Activated CD8-positive, alpha-beta memory T cell treated with anti-CD3 and anti-CD28 coated beads, Interleukin-2, amount 50 U/mL, for 24 hours (primary cell): Measurements from ENCODE around the gene KCNJ2.

Experiments
- DNase-seq: peaks from one replicate; pipeline ENCODE4 v3.0.0-alpha.2; 2020; ENCODE audit errors: extremely low read depth

The KCNJ2 gene

DNA sequence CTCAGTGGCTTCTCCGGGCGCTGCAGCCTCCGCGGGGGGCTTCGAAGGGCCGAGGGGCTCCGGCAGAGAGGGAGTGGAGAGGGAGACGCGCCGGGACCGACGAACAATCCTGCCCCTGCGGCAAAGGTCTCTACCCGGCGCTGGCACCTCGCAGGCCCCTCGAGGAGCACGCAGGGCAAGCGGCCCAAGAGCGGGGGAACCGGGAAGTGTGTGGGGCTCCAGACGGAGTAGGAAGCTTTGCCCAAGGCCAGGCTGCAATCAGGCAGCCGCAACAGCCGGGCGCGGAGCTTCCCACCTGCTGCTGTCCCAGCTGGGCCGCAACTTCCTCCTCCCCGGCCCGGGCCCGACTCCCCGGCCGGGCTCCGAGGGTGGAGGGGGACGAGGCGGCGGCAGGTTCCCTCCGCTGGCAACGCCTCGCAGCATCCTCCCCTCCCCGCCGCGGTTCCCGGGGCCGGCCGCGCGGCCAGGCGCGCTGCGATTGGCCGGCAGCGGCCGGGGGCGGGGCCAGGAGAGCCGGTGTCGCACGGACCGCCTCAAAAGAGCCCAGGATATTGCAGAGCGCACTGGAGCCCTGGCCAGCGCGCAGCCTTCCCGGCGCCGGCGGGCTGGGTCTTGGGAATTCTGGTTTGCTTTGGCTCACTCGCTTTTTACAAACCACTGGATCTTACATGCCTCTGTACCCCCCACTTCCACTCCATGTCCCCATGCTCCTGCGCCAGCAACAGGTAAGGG is at the start of gene KCNJ2:
TSS of gene KCNJ2 (plus strand) at position 556 of the 732 bp plus-strand sequence. CDS start 5,508 bp downstream, outside the sequence.
- no peak for DNase-seq

DNA sequence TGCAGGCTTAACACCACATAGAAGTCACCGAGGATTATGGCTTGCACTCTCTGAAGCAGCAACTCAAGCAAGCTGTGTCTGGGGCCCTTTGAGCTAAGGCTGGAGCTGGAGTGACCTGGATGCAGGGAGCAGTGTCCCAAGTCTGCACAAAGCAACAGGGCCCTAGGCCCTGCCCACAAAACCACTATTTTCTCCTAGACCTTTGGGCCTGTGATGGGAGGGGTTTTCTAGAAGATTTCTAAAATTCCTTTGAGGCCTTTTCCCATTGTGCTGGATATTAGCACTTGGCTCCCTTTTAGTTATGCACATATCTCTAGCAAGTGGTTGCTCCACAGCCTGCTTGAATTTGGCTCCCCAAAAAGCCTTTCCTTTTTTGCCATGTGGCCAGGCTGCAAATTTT is 49.8 kb upstream of the KCNJ2 start:
- DNase-seq, result no peak

DNA sequence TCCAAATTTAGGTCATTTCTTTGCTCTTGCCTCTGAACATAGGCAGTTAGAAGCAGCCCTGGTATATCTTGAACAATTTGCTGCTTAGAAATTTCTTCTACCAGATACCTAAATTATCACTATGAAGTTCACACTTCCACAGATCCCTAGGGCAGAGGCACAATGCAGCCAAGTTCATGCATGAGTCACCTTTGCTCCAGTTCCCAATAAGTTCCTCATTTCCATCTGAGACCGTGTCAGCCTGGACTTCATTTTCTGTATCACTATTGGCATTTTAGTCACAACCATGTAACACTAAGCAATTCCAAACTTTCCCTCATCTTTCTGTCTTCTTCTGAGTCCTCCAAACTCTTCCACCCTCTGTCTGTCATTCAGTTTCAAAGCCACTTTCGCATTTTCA is 49.3 kb upstream of the KCNJ2 start:
- no peak for DNase-seq

DNA sequence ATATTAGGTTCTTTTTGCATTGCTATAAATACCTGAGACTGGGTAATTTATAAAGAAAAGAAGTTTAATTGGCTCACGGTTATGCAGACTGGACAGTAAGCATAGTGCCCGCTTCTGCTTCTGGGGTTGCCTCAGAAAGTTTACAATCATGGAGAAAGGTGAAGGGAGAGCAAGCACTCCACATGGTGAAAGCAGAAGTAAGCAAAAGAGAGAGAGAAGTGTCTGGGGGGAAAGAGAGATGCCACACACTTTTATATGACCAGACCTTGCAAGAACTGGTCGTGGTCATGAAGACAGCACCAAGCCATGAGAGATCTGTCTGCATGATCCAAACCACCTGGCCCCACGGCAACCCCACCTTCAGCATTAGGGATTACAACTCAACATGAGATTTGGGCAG is 48.9 kb upstream of the KCNJ2 start:
- DNase-seq, result no peak

DNA sequence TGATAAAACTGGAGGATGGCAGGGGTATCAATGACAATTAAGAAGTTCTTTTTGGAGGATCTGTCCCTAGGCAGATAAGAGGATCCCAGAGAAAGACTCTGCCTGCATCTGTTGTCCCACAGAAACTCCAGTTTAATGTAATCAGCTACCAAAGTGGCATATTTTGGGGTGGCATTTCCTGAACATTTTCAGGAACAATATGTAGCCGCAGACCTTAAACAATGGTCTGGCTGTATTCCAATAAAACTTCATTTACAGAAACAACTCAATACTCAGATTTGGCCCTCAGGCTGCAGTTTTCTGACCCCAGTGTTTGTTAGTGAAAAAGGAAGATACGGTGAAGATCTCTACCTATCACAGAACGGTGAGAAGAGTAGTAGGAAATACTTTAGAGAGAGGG is 48.2 kb upstream of the KCNJ2 start:
- DNase-seq, result no peak

DNA sequence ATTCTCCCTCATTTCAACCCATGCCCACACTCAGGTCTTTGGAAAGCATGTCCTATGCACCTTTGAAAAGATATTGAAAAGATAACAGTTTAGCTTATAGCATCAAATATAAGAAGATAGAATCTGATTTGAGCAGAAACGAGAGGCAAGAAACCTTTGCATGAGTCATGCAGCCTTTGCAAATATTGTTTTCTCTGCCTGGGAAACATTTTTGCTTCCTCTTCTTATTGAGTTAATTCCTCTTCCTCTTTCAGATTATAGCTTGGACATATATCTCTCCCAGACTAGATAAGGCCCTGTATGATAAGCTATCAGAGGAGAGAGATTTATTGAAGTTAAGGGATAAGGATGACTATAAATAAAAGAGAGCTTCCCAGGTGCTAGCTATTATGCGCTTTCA is 46.1 kb upstream of the KCNJ2 start:
- DNase-seq, result no peak

DNA sequence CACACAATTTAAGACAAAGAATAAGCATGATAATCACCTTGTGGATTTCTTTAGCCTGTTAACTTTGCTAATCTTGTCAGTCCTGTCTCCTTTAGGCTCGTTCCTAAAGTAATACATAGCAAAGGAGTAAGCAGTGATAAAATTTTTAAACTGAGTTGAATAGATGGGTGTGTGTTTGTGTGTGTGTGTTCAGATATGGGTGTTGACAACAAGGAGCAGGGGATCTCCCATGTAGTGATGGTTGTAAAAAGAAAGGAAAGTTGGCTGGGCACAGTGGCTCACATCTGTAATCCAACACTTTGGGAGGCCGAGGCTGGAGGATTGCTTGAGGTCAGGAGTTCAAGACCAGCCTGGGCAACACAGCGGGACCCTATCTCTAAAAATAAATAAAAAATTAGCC is 44.6 kb upstream of the KCNJ2 start:
- no peak for DNase-seq

DNA sequence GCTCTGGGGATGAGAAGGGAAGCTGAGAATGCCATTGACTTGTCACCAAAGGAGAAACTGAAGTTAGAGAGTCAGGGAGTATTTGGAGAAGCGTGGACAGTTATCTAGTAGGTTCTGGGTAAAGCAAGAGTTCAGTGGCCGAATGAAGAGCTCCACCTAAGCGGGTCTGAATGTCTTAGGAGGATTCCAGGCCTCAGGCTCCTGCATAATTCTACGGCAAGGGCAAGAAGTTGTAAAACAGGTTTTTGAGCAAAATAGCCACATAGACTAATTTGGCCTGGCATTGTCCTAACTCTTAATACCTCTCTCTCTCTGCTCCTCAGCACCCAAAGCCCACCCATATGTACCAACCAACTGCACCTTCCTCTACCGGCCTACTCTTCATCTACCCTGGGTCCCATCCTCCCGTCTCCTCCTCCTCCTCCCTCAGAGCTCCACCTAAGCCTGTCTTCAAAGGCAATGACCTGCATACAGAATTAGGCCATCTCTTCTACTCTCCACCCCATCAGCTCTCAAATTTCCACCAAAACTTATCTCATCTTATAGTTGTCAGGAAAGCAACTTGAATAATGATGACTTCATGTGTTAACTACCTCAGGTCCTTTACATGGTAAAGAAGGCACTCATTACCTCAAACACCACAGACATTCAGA is 42.0 kb upstream of the KCNJ2 start:
- no peak for DNase-seq

DNA sequence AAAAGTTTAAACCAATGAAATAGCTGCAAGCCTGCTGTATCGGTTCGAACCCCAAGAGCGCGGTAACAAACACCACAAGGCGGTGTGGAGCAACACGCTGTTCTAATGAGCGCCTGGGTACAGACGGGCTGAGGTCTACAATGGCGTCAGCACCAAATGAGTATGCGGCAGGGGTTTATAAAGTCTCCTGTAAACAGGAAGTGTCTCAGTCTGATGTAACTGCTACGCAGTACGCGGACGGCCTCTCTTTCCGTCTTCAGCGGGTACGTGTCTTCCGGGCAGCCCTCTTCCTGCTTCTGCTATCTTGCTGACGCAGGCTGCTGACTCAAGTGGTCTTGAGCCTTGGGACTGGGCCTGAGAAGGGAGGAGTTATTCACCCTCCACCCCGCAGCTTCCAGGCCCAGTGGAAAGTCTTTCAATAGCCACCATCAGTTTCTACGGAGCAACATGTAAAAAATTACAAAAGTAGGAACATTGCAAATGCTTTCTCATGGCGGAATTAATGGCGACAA is 40.5 kb upstream of the KCNJ2 start:
- no peak for DNase-seq

DNA sequence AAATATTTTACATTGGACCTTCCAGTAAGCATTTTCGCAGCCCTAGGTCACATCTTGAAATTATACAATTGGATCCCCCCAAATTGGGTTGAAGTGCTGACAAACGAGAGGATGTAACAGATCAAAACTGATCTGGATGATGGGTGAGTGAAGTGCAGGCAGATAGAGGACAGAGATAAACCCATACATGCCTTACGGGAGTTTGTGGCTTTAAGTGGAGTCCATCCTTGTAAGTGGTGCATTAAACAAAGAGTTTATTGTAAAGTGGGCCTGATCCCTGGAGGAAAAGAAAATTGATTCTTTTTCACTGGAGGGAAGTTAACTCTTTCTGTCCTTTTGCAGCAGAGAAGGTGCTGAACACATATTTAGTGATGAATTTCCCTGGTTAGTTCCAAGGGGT is 39.0 kb upstream of the KCNJ2 start:
- DNase-seq, result no peak

DNA sequence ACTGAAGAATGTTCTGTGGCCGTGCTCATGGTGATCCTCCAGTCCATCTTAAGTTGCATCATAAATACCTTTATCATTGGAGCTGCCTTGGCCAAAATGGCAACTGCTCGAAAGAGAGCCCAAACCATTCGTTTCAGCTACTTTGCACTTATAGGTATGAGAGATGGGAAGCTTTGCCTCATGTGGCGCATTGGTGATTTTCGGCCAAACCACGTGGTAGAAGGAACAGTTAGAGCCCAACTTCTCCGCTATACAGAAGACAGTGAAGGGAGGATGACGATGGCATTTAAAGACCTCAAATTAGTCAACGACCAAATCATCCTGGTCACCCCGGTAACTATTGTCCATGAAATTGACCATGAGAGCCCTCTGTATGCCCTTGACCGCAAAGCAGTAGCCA is 36.8 kb upstream of the KCNJ2 start:
- no peak for DNase-seq

DNA sequence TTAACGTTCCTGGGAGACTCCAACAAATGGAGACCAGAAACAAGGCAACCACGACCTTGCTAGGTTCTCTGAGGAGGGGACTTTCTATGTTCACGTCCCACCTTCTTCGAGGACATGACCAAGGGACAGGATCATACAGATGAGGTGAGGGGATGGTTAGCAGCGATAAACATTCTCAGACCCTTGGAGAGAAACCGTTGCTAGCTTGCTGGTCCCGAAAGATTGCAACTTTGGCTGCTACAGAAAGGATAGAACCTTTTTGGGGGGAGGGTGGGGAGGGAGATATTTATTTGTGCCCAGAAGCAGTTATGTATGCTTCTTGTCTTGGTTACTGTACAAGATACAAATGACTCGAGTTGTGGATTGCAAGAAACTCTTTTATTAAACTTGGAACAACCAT is 35.3 kb upstream of the KCNJ2 start:
- no peak for DNase-seq

DNA sequence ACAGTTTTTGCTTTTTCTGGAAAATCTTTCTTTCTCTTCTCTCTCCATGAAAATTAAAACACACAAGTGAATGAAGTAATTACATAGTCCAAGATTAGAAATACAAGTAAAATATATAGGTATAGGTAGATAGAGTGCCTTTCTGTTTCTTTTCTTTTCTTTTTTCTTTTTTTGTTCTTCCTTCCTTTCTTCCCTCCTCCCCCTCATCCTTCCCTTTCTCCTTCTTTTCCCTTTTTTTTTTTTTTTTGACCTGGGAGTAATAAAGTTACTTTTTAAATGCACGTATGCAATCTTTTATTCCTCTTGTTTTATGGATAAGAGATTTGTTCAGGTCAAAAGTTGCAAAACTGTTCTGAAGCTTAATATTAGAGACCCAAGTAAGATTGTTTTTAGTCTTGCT is 34.6 kb upstream of the KCNJ2 start:
- no peak for DNase-seq

DNA sequence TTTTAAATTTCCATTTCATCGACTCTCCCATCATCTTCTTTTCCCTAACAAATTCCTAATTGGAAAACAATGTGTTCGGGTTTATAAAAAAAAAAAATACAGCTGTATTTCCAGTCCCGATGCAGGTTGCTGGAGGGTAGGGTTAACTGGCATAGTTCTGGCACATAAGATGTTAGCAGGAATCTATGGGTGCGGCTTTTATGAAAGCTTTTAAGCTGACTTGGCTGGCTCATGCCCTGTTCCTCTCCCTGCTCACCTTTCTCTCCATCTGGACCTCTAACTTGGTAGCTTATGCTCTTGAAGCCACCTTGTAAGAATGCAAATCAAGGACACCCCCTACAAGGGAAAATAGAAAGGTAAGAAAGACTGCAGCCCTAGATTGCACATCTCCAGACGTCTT is 33.2 kb upstream of the KCNJ2 start:
- no peak for DNase-seq

DNA sequence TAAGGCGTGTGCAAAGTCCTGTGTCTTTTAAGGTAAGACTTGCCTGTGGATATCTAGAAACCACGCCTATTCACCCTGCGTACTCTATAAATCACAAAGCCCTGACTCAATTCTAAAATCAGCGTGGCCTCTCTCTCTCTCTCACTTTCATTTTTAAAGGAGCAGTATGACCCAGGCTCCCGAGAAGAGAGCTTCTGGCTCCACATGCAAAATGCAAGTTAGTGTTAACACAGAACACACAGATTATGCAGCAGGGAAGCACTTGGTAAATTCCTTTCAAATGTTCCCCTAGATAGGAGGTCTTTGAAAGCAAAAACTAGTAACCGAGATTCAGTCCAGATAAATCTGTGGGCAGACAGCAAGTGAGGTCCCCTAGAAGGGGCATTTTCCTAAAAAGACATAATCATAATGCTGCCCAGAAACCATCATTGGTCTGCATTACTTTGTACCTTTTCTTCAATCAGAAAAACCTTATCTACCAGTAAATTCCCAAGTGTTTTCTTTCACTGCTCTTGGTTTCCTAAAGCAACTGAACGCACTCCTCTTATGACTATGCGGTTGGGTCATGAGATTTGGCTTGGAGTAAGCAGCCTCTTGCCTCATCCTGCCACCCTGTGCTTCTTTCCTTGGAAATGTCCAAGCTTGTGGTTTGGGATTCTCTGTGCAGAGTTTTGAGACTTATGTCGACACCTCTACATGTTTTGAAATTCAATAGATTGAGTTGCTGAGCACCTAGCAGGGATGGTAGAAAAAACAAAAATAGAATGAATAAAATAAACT is 31.7 kb upstream of the KCNJ2 start:
- no peak for DNase-seq

DNA sequence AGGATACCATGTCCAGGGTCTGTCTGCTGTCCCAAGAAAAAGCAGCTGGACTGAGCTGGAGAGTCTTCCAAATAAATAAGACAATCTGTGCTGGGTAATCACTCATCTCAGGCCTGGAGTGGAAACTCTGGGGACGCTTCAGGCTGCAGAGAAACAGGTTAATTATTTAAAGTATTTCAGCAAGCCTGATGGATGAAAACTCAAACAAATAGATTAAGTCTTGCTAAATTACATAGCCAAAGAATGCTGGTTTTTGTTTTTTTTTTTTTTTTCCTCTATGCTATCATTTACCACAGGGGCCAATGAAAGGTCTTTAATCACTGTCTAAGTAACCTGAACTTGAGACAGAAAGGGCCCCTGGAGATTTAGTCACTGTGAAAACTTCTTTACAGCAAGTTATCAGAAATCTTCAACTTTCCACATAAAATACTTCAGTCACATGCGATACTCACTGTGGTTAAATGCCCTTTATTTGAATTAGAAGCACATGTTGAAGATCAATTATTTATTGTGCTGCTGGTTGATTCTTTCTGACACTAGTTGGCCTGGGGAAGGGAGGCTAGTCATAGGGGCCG is 31.0 kb upstream of the KCNJ2 start:
- DNase-seq, result no peak

DNA sequence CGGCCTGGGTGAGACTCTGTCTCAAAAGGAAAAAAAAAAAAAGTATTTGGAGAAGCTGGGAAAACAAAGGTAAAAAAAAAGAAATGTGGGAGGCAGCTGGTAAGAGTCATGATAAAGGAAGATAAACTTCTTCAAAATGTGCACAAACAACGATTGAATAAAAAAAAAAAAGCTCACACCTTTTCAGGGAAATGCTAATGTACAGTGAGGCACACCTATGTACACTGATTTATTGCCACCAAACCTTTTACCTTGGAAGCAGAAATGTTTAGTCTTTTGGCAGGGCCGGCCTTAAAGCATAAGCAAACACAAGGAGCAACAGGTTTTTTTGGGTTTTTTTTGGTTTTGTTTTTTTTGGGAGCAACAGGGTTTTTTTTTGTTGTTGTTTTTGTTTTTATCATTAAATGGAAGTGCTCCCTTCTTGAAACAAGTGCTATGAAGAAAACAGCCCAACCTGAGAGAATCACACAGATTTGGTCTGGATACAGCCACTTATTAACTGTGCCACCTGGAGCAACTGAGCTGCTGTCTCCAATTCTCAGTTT is 29.8 kb upstream of the KCNJ2 start:
- DNase-seq, result no peak

DNA sequence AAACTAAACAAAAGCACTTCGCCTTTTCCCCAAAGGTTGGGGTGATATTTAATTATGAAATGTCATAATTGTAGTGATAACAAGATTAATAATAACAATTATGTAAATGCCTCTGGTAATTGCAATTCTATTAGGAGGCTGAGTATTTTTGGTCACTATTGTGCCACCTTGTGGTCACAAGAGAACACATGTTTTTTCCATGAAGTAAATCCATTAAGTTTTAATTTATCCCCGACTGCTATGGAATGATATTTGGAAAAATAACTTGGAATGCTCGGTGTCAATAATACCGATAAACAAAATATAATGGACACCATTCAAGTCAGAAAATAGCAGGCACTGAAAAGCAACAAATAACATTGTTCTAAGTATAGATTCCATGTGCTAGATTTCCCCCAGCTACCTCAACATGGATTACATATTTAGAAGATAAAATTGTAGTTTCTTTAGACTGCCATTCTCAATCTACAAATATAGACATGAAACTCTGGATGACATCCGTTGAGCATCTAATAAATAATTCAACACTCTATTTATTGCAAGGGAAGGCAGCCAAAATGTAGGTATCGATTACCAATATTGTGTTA is 25.0 kb upstream of the KCNJ2 start:
- no peak for DNase-seq

DNA sequence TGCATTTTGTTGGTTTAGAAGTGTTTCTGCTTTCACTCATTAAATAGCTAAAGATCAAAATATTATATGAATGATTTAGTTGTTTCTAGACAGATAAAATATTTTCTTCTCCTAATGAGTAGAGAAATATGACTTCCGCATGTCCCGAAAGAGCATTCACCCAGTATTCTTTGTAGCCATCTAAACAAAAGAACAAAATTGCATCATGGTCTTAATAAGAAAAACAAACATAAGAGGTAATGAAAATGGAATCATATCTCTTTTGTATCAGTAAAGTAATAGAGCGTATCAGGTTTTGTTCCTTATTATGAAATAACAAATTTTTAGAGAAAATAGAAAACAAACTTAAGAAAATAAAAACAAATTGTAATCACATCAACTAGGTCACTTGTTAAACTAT is 16.1 kb upstream of the KCNJ2 start:
- no peak for DNase-seq

DNA sequence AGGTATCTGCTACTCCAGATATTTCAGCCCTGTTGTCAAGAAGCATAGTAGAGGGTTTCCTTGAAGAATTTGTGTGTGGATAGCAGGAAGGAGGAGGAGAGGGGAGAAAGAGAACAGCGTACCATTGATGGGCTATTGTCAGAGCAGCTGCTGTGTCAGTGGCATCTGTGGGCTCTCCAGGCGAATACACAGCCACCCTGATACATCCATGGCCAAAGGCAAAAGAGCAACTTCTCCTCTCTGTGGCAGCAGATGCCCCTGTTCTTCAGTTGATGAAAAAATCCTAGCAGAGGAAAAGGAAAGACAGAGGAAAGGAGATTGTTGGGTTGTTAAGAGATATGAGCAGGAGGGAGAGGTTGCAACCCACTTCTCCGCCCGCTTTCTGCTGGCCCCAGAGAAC is 12.2 kb upstream of the KCNJ2 start:
- DNase-seq, result no peak

DNA sequence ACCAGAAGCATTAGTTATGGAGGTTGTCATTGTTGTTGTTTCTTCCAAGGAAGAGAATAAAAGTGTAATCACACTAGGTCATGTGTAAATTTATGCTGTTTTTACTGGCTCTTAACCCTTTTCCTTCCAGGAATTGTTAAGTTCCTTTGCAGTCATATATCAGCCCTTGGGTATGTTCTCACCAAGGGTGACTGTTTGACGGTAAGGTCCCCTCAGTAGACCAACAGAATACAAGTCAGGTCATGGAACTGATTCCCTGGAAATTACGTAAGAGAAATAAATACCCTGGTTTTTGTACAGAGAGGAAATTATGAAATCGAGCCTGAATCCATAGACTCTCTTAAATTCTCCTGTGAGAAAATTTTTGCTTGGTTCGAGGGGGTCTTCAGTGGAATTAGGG is 11.2 kb upstream of the KCNJ2 start:
- no peak for DNase-seq

DNA sequence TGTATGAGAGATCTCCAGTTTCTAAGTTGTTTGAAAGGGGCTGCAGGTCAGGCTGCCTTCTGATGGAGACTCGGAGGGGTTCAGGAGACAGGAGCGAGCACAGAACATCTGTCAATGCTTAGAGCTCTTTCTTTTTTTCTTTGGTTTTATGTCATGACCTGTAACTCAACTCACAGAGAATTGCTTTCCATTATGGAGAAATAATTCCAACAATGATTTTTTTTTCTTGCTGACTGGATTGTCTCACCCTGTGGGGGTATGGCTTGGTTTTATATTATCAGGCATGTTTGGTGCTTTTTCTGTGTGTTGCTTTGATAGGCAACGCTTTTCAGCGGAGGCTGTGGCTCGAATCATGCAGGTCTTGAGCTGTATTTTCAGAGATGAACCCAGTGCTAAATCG is 10.7 kb upstream of the KCNJ2 start:
- no peak for DNase-seq
